ENCODE results near the gene ACACA.
"Not testable (repeated sequence)": the region's sequence is repeated elsewhere in the genome, so short reads cannot be mapped to it uniquely, and the experiment has no call there.

ACACA gene

GRCh38 chr17:37406635-37407461 is at the start of gene ACACA, which contains the start of gene TADA2A:
ACACA (minus strand) TSS chr17:37406836; CDS start chr17:37406299, 537 bp downstream.
TADA2A (plus strand) TSS chr17:37406886; CDS start chr17:37411366, 4,480 bp downstream.
- DNase-seq, result peak; percentile 81

GRCh38 chr17:37450112-37450511 is 43.5 kb upstream of the ACACA start:
- DNase-seq, result no peak

GRCh38 chr17:37447641-37448040 is 41.0 kb upstream of the ACACA start:
- no peak for DNase-seq

GRCh38 chr17:37446027-37446426 is 39.4 kb upstream of the ACACA start:
- DNase-seq, result no peak

GRCh38 chr17:37441369-37442014 is 34.9 kb upstream of the ACACA start:
- DNase-seq, result not testable (repeated sequence)

- no peak for DNase-seq
These were observed 33.8 kb upstream of the ACACA start for GRCh38 chr17:37440424-37440823.

- no peak for DNase-seq
These were observed 31.5 kb upstream of the ACACA start for GRCh38 chr17:37438141-37438540.

GRCh38 chr17:37432671-37433070 is 26.0 kb upstream of the ACACA start:
- DNase-seq, result no peak

GRCh38 chr17:37430051-37430627 is 23.5 kb upstream of the ACACA start:
- no peak for DNase-seq

- no peak for DNase-seq
These were observed 22.8 kb upstream of the ACACA start for GRCh38 chr17:37429453-37429852.

- no peak for DNase-seq
These were observed 22.4 kb upstream of the ACACA start for GRCh38 chr17:37429039-37429438.

- DNase-seq, result no peak
These were observed 18.6 kb upstream of the ACACA start for GRCh38 chr17:37425268-37425667.

- DNase-seq, result no peak
These were observed 16.5 kb upstream of the ACACA start for GRCh38 chr17:37422971-37423625.

GRCh38 chr17:37417852-37418251 is 11.2 kb upstream of the ACACA start:
- no peak for DNase-seq

- no peak for DNase-seq
These were observed 7.4 kb upstream of the ACACA start for GRCh38 chr17:37413875-37414519.

- no peak for DNase-seq
These were observed 3.7 kb upstream of the ACACA start for GRCh38 chr17:37410357-37410756.

- DNase-seq, result not testable (repeated sequence)
These were observed 1.5 kb upstream of the ACACA start for GRCh38 chr17:37408145-37408479.

- DNase-seq, result no peak
These were observed 541 bp downstream of the ACACA start for GRCh38 chr17:37405955-37406634.

GRCh38 chr17:37405522-37405921 is 1.1 kb downstream of the ACACA start:
- not testable (repeated sequence) for DNase-seq

GRCh38 chr17:37400505-37400904 is 6.1 kb downstream of the ACACA start:
- no peak for DNase-seq

- no peak for DNase-seq
These were observed 7.3 kb downstream of the ACACA start for GRCh38 chr17:37399265-37399803.

- DNase-seq, result no peak
These were observed 13.3 kb downstream of the ACACA start for GRCh38 chr17:37393352-37393751.

Data from activated naive CD4-positive, alpha-beta T cell treated with Interleukin-2 at 50 U/mL for 16 hours (primary cell).